H1 (cell line): ENCODE measurements around the gene MCF2L2. TPM values are rescaled to one million over a fixed set of nuclear protein-coding genes. Genes with fewer than 3 reads are reported as not detected.

Experiments
- CTCF ChIA-PET: fragments of 300-600 bp; sonication (Branson Sonifier 250); formaldehyde crosslinking; loops from one replicate; lab custom pipeline; 2021; ENCODE audit not compliant: partially characterized antibody; lab: Charles Lee
- POLR2A ChIA-PET: fragments of 300-600 bp; sonication (Branson Sonifier 250); formaldehyde crosslinking; loops from one replicate; lab custom pipeline; 2021; ENCODE audit warnings: inconsistent platforms; ENCODE audit not compliant: partially characterized antibody; lab: Charles Lee
- DNase-seq, 2 experiments: peaks; one replicate each; pipeline versions ENCODE4 v3.0.0 to v3.0.0-alpha.2; 2010 to 2022; ENCODE audit warnings: low spot score in 2 of 2, low read depth in 1 of 2, mixed read lengths in 1 of 2
- FAIRE-seq: peaks from 2 replicates; lab custom pipeline; 2011; peaks lifted over from hg19 to GRCh38; lab: Jason Lieb, UNC
- H2AFZ ChIP-seq: 2 replicates; pipeline ENCODE4 v1.8.1; 2012; ENCODE audit warnings: low read length, inconsistent platforms
- H2AK5ac ChIP-seq: 2 replicates; pipeline ENCODE4 v1.6.1; 2013; ENCODE audit warnings: low read depth, low read length
- H2BK120ac ChIP-seq: replicated peaks from 2 replicates; pipeline ENCODE3; 2013; ENCODE audit warnings: low read depth, low read length, inconsistent platforms
- H2BK12ac ChIP-seq: 2 replicates; pipeline ENCODE4 v1.6.1; 2013; ENCODE audit warnings: low read depth, low read length
- H2BK15ac ChIP-seq: 2 replicates; pipeline ENCODE4 v1.6.1; 2013; ENCODE audit warnings: low read length
- H2BK20ac ChIP-seq: 2 replicates; pipeline ENCODE4 v1.6.1; 2013; ENCODE audit warnings: low read length
- H2BK5ac ChIP-seq: 2 replicates; pipeline ENCODE4 v1.6.1; 2013; ENCODE audit warnings: low read depth, low read length
- H3K14ac ChIP-seq: 2 replicates; pipeline ENCODE4 v1.6.1; 2013; ENCODE audit warnings: inconsistent platforms; ENCODE audit not compliant: insufficient read length
- H3K18ac ChIP-seq: 2 replicates; pipeline ENCODE4 v1.6.1; 2013; ENCODE audit warnings: low read length; ENCODE audit errors: extremely low read depth
- H3K23ac ChIP-seq: 2 replicates; pipeline ENCODE4 v1.6.1; 2013; ENCODE audit warnings: inconsistent platforms; ENCODE audit not compliant: insufficient read length
- H3K23me2 ChIP-seq: 2 replicates; pipeline ENCODE4 v1.6.1; 2013; ENCODE audit warnings: low read depth, low read length
- H3K27ac ChIP-seq: 2 replicates; pipeline ENCODE4 v1.6.1; 2011; ENCODE audit warnings: low read depth, low read length, inconsistent platforms
- H3K27me3 ChIP-seq, 4 experiments: replicated peaks in 1 of 4; 1 replicate in 1 of 4; 2 replicates in 3 of 4; pipeline versions ENCODE4 v1.6.1 to v1.8.1; 2011 to 2013; ENCODE audit warnings: low read length in 3 of 4, mild to moderate bottlenecking in 3 of 4, inconsistent platforms in 2 of 4, mixed read lengths in 2 of 4, moderate library complexity in 1 of 4; ENCODE audit not compliant: control insufficient read depth in 3 of 4, insufficient read depth in 3 of 4; ENCODE audit errors: extremely low read depth in 1 of 4
- H3K36me3 ChIP-seq, 4 experiments: 2 replicates each; pipeline versions ENCODE4 v1.6.1 to v1.8.1; 2011 to 2013; ENCODE audit warnings: mild to moderate bottlenecking in 4 of 4, low read length in 3 of 4, moderate library complexity in 2 of 4, control low read depth in 1 of 4, inconsistent platforms in 1 of 4; ENCODE audit not compliant: insufficient read depth in 4 of 4, control insufficient read depth in 2 of 4
- H3K4ac ChIP-seq: replicated peaks from 2 replicates; pipeline ENCODE3; 2013; ENCODE audit warnings: low read length, low read depth, mixed read lengths, inconsistent platforms; ENCODE audit not compliant: insufficient read length
- H3K4me1 ChIP-seq, 4 experiments: replicated peaks in 1 of 4; 1 replicate in 1 of 4; 2 replicates in 3 of 4; pipeline versions ENCODE4 v1.6.1 to v1.8.1; 2011 to 2013; ENCODE audit warnings: low read length in 3 of 4, inconsistent platforms in 2 of 4, mixed read lengths in 1 of 4; ENCODE audit not compliant: insufficient read depth in 4 of 4, control insufficient read depth in 3 of 4
- H3K4me2 ChIP-seq, 2 experiments: 2 replicates each; pipeline versions ENCODE4 v1.6.1 to v1.8.1; 2011 to 2013; ENCODE audit warnings: low read depth in 2 of 2, low read length in 2 of 2, control low read depth in 1 of 2, inconsistent platforms in 1 of 2, mild to moderate bottlenecking in 1 of 2; ENCODE audit not compliant: insufficient read depth in 1 of 2
- H3K4me3 ChIP-seq, 4 experiments: fragments of 200-600, 300-600 bp in 1 of 4; sonication (generic), shearing (Covaris generic), sonication (Bioruptor Twin) in 1 of 4; 2 replicates each; pipeline versions ENCODE4 v1.5.1 to v1.8.1; 2011 to 2016; ENCODE audit warnings: low read length in 4 of 4, low read depth in 3 of 4, control low read depth in 2 of 4, inconsistent platforms in 2 of 4, mild to moderate bottlenecking in 2 of 4, mixed read lengths in 1 of 4, moderate library complexity in 1 of 4; ENCODE audit not compliant: insufficient read depth in 2 of 4; ENCODE audit errors: extremely low read depth in 1 of 4
- H3K56ac ChIP-seq: replicated peaks from 2 replicates; pipeline ENCODE3; 2013; ENCODE audit warnings: low read depth, mild to moderate bottlenecking, mixed read lengths, low read length, inconsistent platforms; ENCODE audit not compliant: insufficient read length
- H3K79me1 ChIP-seq: 2 replicates; pipeline ENCODE4 v1.6.1; 2013; ENCODE audit warnings: low read depth, low read length, control low read depth
- H3K79me2 ChIP-seq, 2 experiments: 2 replicates each; pipeline versions ENCODE4 v1.6.1 to v1.8.1; 2012 to 2013; ENCODE audit warnings: low read length in 2 of 2, mild to moderate bottlenecking in 2 of 2, inconsistent platforms in 1 of 2; ENCODE audit not compliant: insufficient read depth in 2 of 2, control insufficient read depth in 1 of 2
- H3K9ac ChIP-seq, 4 experiments: replicated peaks in 1 of 4; 1 replicate in 1 of 4; 2 replicates in 3 of 4; pipeline versions ENCODE4 v1.6.1 to v1.8.1; 2011 to 2013; ENCODE audit warnings: low read depth in 3 of 4, low read length in 3 of 4, control low read depth in 2 of 4, mild to moderate bottlenecking in 2 of 4, moderate library complexity in 2 of 4, inconsistent platforms in 1 of 4; ENCODE audit errors: extremely low read depth in 1 of 4
- H3K9me3 ChIP-seq, 2 experiments: 2 replicates each; pipeline versions ENCODE4 v1.6.1 to v1.8.1; 2012 to 2013; ENCODE audit warnings: mild to moderate bottlenecking in 2 of 2, moderate library complexity in 2 of 2, control low read depth in 1 of 2, inconsistent platforms in 1 of 2, low read depth in 1 of 2, low read length in 1 of 2, mixed read lengths in 1 of 2; ENCODE audit not compliant: insufficient read depth in 2 of 2
- H4K20me1 ChIP-seq, 2 experiments: replicated peaks in 1 of 2; 2 replicates each; pipeline versions ENCODE3 to v1.8.1; 2011 to 2013; ENCODE audit warnings: inconsistent platforms in 2 of 2, low read length in 2 of 2, mild to moderate bottlenecking in 1 of 2; ENCODE audit not compliant: insufficient read depth in 2 of 2, control insufficient read depth in 1 of 2
- H4K5ac ChIP-seq: 2 replicates; pipeline ENCODE4 v1.6.1; 2013; ENCODE audit warnings: low read length, low read depth, mixed read lengths, inconsistent platforms; ENCODE audit not compliant: insufficient read length
- H4K8ac ChIP-seq: 2 replicates; pipeline ENCODE4 v1.8.0; 2013; ENCODE audit warnings: mild to moderate bottlenecking, moderate library complexity, low read length, inconsistent platforms; ENCODE audit not compliant: insufficient read depth; ENCODE audit errors: extremely low read depth
- H4K91ac ChIP-seq: replicated peaks from 2 replicates; pipeline ENCODE3; 2013; ENCODE audit warnings: low read length, mixed read lengths, inconsistent platforms; ENCODE audit not compliant: insufficient read length
- ASH2L ChIP-seq: fragments of 200-600, 300-600 bp; sonication (generic); IDR thresholded peaks from one replicate; pipeline ENCODE4 v1.7.1; 2017; ENCODE audit warnings: low read length
- HDAC2 ChIP-seq, 2 experiments: fragments of 300-600 bp in 1 of 2; sonication (generic) in 1 of 2; IDR thresholded peaks; 2 replicates each; pipeline ENCODE4 v1.6.1; 2011 to 2012; ENCODE audit warnings: low read depth in 2 of 2, low read length in 2 of 2, mild to moderate bottlenecking in 2 of 2, moderate library complexity in 2 of 2, borderline replicate concordance in 1 of 2, inconsistent platforms in 1 of 2
- HDAC6 ChIP-seq: IDR thresholded peaks from one replicate; pipeline ENCODE4 v1.7.1; 2012; ENCODE audit warnings: low read depth, mild to moderate bottlenecking, inconsistent platforms, low read length, moderate library complexity
- KDM1A ChIP-seq: fragments of 200-600, 300-600 bp; sonication (generic); IDR thresholded peaks from 2 replicates; pipeline ENCODE4 v1.7.1; 2016; ENCODE audit warnings: mild to moderate bottlenecking, low read length, borderline replicate concordance
- KDM5A ChIP-seq: fragments of 200-600 bp; IDR thresholded peaks from 2 replicates; pipeline ENCODE4 v1.7.1; 2012; ENCODE audit warnings: mild to moderate bottlenecking, low read length, inconsistent platforms, mixed read lengths
- TEAD4 ChIP-seq: IDR thresholded peaks from 2 replicates; pipeline ENCODE4 v1.6.1; 2012; ENCODE audit warnings: low read depth, low read length, inconsistent platforms, mixed read lengths
- ZNF274 ChIP-seq: IDR thresholded peaks from 2 replicates; pipeline ENCODE4 v1.7.0; 2012; ENCODE audit warnings: low read length, borderline replicate concordance; ENCODE audit errors: extremely low read depth
- WGBS, 2 experiments: shearing (Covaris generic) in 1 of 2; methylation state at CpG; one replicate each; pipeline versions ENCODE4 v1.1.6 to v1.1.7; 2013 to 2015; ENCODE audit warnings: low lambda C conversion rate in 2 of 2, mixed read lengths in 2 of 2, inconsistent platforms in 1 of 2, low coverage in 1 of 2, missing lambda C conversion rate in 1 of 2; ENCODE audit not compliant: insufficient replicate concordance in 2 of 2, insufficient coverage in 1 of 2, insufficient read length in 1 of 2; ENCODE audit errors: extremely low coverage in 1 of 2, missing lambda C conversion rate in 1 of 2; 5-methylcytosine and 5-hydroxymethylcytosine counted together
- polyA plus RNA-seq, 7 experiments: library from polyadenylated mRNA; depleted of rRNA in 3 of 7; stranded (reverse) in 5 of 7; unstranded in 2 of 7; fragments of >200 nt in 5 of 7; fragments of 200-250 nt in 2 of 7; gene quantifications; 1 replicate in 5 of 7; 2 replicates in 1 of 7; 4 replicates in 1 of 7; pipeline versions ENCODE4 v1.2.1 to v1.2.3, GENCODE V29; 2011 to 2013; ENCODE audit warnings: missing spikeins in 2 of 7, mixed read lengths in 2 of 7
- total RNA-seq: library from RNA; stranded (reverse); fragmentation: NEBNext Ultra II Directional; extraction: Animal tissue kit (Norgen Biotek cat#: 25700); gene quantifications from 2 replicates; pipeline ENCODE4 v1.2.1, GENCODE V29; 2021
- TF ChIP-seq, protein P1 (sequence below): IDR thresholded peaks from 2 replicates; pipeline ENCODE4 v1.6.1; 2012; ENCODE audit warnings: low read length, inconsistent platforms
- TF ChIP-seq, protein P2 (sequence below): IDR thresholded peaks from 2 replicates; pipeline ENCODE4 v1.6.1; 2012; ENCODE audit warnings: inconsistent platforms

The MCF2L2 gene
- total and polyA plus RNA-seq, 2 of the 8 experiments (the other 6 are each of a cell fraction or from before 2014, with no cell fraction given) = 4.1 to 13.7 TPM

DNA sequence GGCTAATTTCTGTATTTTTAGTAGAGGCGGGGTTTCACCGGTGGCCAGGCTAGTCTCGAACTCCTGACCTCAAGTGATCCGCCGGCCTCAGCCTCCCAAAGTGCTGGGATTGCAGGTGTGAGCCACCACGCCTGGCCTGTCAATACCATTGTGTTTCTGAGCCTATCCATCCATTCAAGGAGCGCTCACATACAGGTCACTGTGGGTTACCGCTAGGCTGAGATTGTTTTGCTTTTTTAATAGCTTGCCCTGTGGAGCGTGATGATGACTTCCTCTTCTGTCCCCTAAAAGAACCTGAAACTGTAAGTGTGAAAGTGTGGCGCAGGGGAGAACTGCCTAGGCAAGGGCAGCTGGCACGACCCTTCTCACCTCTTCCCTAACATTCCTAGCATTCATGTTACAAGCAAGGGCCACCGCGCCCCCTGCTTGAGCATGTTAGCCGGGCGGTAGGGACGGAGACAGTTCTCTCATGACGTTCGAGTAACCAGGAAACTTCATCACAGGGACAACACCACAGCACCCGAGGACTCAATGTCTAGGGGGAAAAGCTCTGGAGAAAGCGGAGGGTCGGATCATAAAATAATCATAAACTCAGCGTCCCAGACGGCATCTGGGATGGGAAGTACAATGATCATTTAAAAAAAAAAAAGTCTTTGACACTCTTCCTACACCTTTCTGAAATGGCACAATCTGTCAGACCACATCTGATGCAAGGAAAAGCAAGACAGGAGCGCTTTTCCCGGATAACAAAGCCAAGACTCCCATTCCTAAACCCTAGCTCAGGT, 266.7 kb downstream of the MCF2L2 start:
- no peak overlapping the region for H2AK5ac ChIP-seq
- H3K36me3 ChIP-seq = no peaks in the 10 kb centered on the region
- H3K56ac ChIP-seq = no peak overlapping the region
- H4K91ac ChIP-seq = no peak overlapping the region
- H3K27ac ChIP-seq = no peak overlapping the region
- H4K8ac ChIP-seq = no peak overlapping the region
- DNase-seq = peak in 1 of 2 experiments; percentile 63
- 0 out of 2 replicates have a peak overlapping the region, but pooled peaks have one; percentile 12 for H2BK12ac ChIP-seq
- H2AFZ ChIP-seq = no peak overlapping the region
- peaks cover 6% of the 10 kb centered on the region; the same call in 1 of the 2 replicates for H3K23me2 ChIP-seq
- POLR2A ChIA-PET = interaction anchor here (1.4 kb wide), 3 partner anchors 9 to 94 kb away, joined by 3 to 4 read pairs (median 4); no protein-coding TSS in a partner anchor
- 43% methylated on average over 25 of the region's 25 CpGs; no CpG with 5 or more reads in 1 of the 2 experiments for WGBS, 2 experiments
- no peak overlapping the region for H3K14ac ChIP-seq
- no peaks in the 10 kb centered on the region for H3K79me2 ChIP-seq
- H2BK15ac ChIP-seq = no peak overlapping the region
- no peak overlapping the region for H3K9ac ChIP-seq
- H3K23ac ChIP-seq = no peak overlapping the region
- no peak overlapping the region for H3K18ac ChIP-seq
- peak overlapping the region; percentile 68 to 88 for H3K4me2 ChIP-seq
- peaks cover 0 to 8% (median 2%) of the 10 kb centered on the region in 4 experiments; a peak in 2 of 7 replicates for H3K4me1 ChIP-seq
- peak overlapping the region; percentile 30 to 65 (median 48); a peak in 7 of 8 replicates for H3K4me3 ChIP-seq
- no peak overlapping the region for H3K4ac ChIP-seq
- H3K27me3 ChIP-seq = peaks cover 3 to 26% (median 21%) of the 10 kb centered on the region in 4 experiments
- no peaks in the 10 kb centered on the region for H3K79me1 ChIP-seq
- H4K5ac ChIP-seq = no peak overlapping the region
- no peak overlapping the region for H2BK20ac ChIP-seq
- peak; percentile 66 for FAIRE-seq
- CTCF ChIA-PET = interaction anchor here (0.6 to 3.5 kb wide), 10 partner anchors 17 to 224 kb away, joined by 3 to 16 read pairs (median 4); no protein-coding TSS in a partner anchor
- H4K20me1 ChIP-seq = peaks cover 0 to 3% of the 10 kb centered on the region in 2 experiments
- no peak overlapping the region for H2BK5ac ChIP-seq
- no peaks in the 10 kb centered on the region for H3K9me3 ChIP-seq
- no peak overlapping the region for H2BK120ac ChIP-seq
- TF ChIP-seq, protein P1, sequence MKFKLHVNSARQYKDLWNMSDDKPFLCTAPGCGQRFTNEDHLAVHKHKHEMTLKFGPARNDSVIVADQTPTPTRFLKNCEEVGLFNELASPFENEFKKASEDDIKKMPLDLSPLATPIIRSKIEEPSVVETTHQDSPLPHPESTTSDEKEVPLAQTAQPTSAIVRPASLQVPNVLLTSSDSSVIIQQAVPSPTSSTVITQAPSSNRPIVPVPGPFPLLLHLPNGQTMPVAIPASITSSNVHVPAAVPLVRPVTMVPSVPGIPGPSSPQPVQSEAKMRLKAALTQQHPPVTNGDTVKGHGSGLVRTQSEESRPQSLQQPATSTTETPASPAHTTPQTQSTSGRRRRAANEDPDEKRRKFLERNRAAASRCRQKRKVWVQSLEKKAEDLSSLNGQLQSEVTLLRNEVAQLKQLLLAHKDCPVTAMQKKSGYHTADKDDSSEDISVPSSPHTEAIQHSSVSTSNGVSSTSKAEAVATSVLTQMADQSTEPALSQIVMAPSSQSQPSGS = 0 out of 2 replicates have a peak, but pooled peaks have one; percentile 16
- no peak for TF ChIP-seq HDAC2 (IDR thresholded peaks at IDR 0.05; ENCODE audit: borderline replicate concordance in 1 of 2, low read depth in 2 of 2, low read length in 2 of 2)
- no peak for TF ChIP-seq ZNF274
- TF ChIP-seq KDM1A = no peak
- no peak for TF ChIP-seq HDAC6
- TF ChIP-seq, protein P2, sequence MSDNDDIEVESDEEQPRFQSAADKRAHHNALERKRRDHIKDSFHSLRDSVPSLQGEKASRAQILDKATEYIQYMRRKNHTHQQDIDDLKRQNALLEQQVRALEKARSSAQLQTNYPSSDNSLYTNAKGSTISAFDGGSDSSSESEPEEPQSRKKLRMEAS = peak; percentile 62; the same call in 1 of the 2 replicates
- TF ChIP-seq KDM5A = no peak
- TF ChIP-seq TEAD4 = peak; percentile 98
- TF ChIP-seq ASH2L = no peak
